Ectodermal cell (in vitro differentiated cells): Measurements from ENCODE around the gene DGKD.

Source experiments
- H3K27ac ChIP-seq: 2 replicates; pipeline ENCODE4 v1.7.0; 2013; ENCODE audit warnings: mild to moderate bottlenecking, low read depth, low read length; ENCODE audit not compliant: insufficient read depth, poor library complexity, severe bottlenecking
- H3K27me3 ChIP-seq: 2 replicates; pipeline ENCODE4 v1.7.0; 2013; ENCODE audit warnings: mild to moderate bottlenecking, low read length; ENCODE audit not compliant: insufficient read depth, control insufficient read depth, poor library complexity, severe bottlenecking
- H3K36me3 ChIP-seq: one replicate; pipeline ENCODE4 v1.7.0; 2013; ENCODE audit warnings: low read length; ENCODE audit not compliant: control insufficient read depth, insufficient read depth
- H3K4me1 ChIP-seq: one replicate; pipeline ENCODE4 v1.7.0; 2013; ENCODE audit warnings: low read length; ENCODE audit not compliant: control insufficient read depth, insufficient read depth
- H3K4me3 ChIP-seq: 2 replicates; pipeline ENCODE4 v1.7.0; 2013; ENCODE audit warnings: low read depth, low read length, control low read depth; ENCODE audit not compliant: insufficient read depth
- H3K9me3 ChIP-seq: 2 replicates; pipeline ENCODE4 v1.7.0; 2013; ENCODE audit warnings: mild to moderate bottlenecking, low read length, moderate library complexity; ENCODE audit not compliant: control insufficient read depth
- WGBS, 2 experiments: methylation state at CpG; one replicate each; pipeline ENCODE4 v1.1.7; 2013; ENCODE audit warnings: missing lambda C conversion rate in 2 of 2; 5-methylcytosine and 5-hydroxymethylcytosine counted together

Gene DGKD

DNA sequence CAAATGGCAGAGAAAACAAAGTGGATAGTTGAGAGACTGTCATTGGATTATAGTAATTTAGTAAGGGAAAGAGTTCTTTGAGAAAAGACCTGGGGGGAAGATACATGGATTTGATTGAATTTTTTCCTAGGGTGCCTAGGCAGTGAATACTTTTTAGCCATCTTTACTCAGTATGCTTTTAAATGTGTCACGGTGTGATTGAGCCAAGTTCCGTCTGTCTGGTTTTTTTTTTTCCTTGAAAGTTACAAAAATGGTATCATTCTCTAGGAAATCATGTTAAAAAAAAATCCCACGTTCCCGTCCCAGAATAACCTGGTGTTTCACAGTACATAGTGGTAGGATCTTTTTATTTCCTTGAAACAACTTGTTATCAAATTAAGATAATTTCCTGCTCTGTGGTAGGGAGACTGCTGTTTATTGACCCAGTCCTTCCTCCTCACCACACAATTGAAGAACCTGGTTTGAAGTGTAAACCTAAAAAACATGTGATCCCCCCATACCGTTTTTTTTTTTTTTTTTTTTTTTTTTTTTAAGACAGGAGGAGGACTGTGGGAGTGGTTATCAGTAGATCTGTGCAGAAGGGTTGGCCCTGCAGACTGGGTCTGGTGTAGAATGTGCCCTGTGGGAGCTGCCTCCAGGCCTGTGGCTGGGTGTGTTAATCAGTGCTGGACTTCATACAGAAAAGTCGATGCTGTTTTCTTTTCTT lies 55.1 kb downstream of the DGKD start:
- no peak overlapping the region for H3K27ac ChIP-seq
- no peaks in the 10 kb centered on the region for H3K27me3 ChIP-seq
- H3K9me3 ChIP-seq = no peaks in the 10 kb centered on the region
- no peaks in the 10 kb centered on the region for H3K4me1 ChIP-seq
- 93 to 96% methylated on average over 3 to 6 of the region's 6 CpGs for WGBS, 2 experiments
- no peaks in the 10 kb centered on the region for H3K36me3 ChIP-seq
- H3K4me3 ChIP-seq = no peak overlapping the region

DNA sequence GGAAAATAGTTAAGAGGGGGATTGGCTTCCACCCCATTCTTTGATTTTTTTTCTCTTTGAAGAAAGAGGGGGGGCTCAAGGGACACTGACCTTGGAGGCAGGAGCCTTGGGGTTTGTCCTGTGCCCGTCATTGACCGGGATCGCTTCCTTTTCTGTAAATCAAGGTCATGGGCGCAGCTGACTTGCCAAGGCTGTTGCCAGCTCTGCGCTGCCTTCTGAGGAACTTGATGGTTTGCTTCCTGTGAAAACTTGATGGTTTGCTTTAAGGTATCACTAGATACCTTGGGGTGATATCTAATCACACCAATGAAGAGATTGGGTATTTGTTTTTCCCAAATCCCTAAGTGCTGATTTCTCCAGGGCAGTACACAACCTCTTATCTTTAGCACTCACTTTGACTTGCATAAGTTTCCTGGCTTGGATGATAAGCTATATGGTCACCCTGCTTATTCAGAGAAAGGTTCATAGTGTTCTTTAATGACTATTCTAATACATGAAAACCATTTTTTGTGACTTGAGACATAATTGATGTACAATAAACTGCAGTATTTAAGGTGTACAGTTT lies 56.0 kb downstream of the DGKD start:
- Histone ChIP-seq H3K4me1 (no peaks in the 10 kb centered on the region), H3K36me3 (no peaks in the 10 kb centered on the region), H3K27me3 (no peaks in the 10 kb centered on the region), H3K27ac (no peak overlapping the region), H3K4me3 (no peak overlapping the region), H3K9me3 (no peaks in the 10 kb centered on the region)
- 97 to 98% methylated on average over 5 of the region's 5 CpGs for WGBS, 2 experiments

GRCh38 chr2:233411162-233411561 lies 56.9 kb downstream of the DGKD start:
- Histone ChIP-seq H3K27ac (no peak overlapping the region), H3K4me3 (no peak overlapping the region), H3K27me3 (no peaks in the 10 kb centered on the region), H3K4me1 (no peaks in the 10 kb centered on the region), H3K36me3 (no peaks in the 10 kb centered on the region), H3K9me3 (no peaks in the 10 kb centered on the region)
- 100% methylated on average over 1 of the region's 1 CpG for WGBS, 2 experiments

GRCh38 chr2:233412405-233412804 lies 58.1 kb downstream of the DGKD start:
- Histone ChIP-seq H3K36me3 (no peaks in the 10 kb centered on the region), H3K9me3 (no peaks in the 10 kb centered on the region), H3K27ac (no peak overlapping the region), H3K4me3 (no peak overlapping the region), H3K4me1 (no peaks in the 10 kb centered on the region), H3K27me3 (no peaks in the 10 kb centered on the region)
- WGBS, 2 experiments = 95 to 96% methylated on average over 3 of the region's 3 CpGs

GRCh38 chr2:233413046-233413445 lies 58.8 kb downstream of the DGKD start:
- H3K9me3 ChIP-seq = no peaks in the 10 kb centered on the region
- H3K27ac ChIP-seq = no peak overlapping the region
- WGBS, 2 experiments = 93 to 97% methylated on average over 4 of the region's 4 CpGs
- H3K36me3 ChIP-seq = no peaks in the 10 kb centered on the region
- H3K27me3 ChIP-seq = no peaks in the 10 kb centered on the region
- H3K4me3 ChIP-seq = no peak overlapping the region
- no peaks in the 10 kb centered on the region for H3K4me1 ChIP-seq

DNA sequence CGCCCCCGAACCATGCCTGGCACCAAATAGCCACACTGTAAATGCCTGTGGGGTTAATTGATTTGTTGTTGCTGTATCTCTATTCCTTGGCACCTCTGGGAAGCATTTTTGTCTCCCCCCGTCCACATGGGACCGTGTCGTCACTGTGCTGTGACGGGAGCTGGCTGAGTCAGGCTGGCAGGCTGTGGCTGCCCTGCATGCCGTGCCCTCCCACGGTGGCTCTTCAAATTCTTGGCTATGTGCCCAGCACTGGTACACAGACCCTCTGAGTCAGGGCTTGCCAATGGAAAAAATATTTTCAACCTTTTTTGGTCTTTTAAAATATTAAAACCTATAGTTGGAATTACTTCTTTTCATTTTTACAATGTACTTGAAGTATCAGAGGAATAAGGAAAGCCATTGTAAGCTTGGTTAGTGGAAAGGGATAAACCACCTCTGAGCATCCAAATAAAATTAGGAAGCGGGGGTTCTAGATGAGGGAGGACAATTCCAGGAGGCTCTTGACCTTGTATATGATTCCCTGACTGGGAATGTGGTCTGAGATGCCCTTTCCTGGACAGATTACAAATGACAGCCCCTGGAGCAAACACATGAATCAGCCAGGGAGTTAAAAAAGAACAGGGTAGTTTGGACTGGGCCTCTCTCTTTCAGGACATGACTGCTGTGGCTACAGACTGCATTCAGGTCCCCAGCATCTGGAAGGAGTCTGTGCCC lies 59.4 kb downstream of the DGKD start:
- Histone ChIP-seq H3K9me3 (no peaks in the 10 kb centered on the region), H3K27ac (no peak overlapping the region), H3K4me3 (no peak overlapping the region), H3K27me3 (no peaks in the 10 kb centered on the region), H3K36me3 (no peaks in the 10 kb centered on the region), H3K4me1 (no peaks in the 10 kb centered on the region)
- WGBS, 2 experiments = 96 to 98% methylated on average over 9 of the region's 9 CpGs

DNA sequence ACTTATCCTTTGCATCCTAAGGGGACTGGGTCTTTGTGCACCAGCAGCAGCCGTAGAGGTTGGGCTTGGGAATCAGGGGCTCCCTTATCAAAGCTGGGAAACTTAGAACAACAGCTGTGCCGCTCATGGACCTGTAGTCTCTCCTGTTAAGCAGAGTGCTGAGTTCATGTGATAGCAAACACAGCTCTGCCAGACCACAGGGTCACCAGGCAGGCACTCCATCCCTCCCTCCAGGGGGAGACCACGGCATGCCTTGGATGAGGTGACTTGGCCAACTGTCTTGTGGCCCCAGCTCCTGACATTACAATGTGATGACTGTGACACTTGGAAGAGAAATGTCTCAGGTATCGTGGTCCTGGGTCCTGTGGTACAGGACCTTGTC lies 60.0 kb downstream of the DGKD start:
- 91 to 92% methylated on average over 4 of the region's 4 CpGs for WGBS, 2 experiments
- Histone ChIP-seq H3K4me1 (no peaks in the 10 kb centered on the region), H3K27ac (no peak overlapping the region), H3K9me3 (no peaks in the 10 kb centered on the region), H3K36me3 (no peaks in the 10 kb centered on the region), H3K4me3 (no peak overlapping the region), H3K27me3 (no peaks in the 10 kb centered on the region)

DNA sequence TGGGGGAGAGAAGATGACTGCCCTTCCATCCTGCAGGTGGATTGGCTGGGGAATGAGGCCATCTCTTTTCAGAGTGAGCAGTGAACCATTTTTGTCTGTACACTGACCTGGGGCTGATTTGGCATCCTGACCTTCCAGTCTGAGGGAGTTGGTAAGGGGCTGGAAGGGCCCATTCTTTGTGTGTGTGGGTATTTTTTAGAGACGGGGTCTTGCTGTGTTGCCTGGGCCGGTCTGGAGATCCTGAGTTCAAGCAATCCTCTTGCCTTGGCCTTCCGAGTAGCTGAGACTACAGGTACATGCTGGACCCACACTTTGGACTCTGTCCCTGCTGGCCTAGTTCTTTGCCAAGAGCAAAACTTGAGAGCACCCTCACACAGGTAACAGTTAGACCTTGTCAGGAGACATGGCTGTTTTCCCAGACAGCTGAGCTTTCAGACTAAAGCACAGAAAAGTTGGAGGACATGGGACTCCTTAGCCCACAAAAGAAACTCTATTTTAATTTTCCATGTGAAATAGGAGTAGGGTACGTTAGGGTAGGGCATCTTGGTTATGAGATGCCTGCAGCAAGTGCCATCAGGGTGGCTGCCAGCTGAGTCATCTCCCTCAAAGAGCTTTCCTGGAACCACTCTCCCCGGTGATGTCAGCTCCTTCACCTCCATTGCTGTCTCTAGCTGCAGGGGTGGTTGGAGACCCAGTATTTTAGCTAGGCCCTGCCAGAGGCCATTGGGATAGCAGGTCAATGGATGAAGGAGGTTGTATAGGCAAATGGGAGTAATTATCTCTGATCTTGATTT lies 60.7 kb downstream of the DGKD start:
- Histone ChIP-seq H3K27me3 (no peaks in the 10 kb centered on the region), H3K4me3 (no peak overlapping the region), H3K4me1 (peaks cover 4% of the 10 kb centered on the region), H3K9me3 (no peaks in the 10 kb centered on the region), H3K36me3 (no peaks in the 10 kb centered on the region), H3K27ac (no peak overlapping the region)
- 95 to 99% methylated on average over 5 of the region's 5 CpGs for WGBS, 2 experiments

- no peaks in the 10 kb centered on the region for H3K9me3 ChIP-seq
- H3K27ac ChIP-seq = no peak overlapping the region
- no peaks in the 10 kb centered on the region for H3K27me3 ChIP-seq
- H3K36me3 ChIP-seq = no peaks in the 10 kb centered on the region
- 92 to 100% methylated on average over 3 of the region's 3 CpGs for WGBS, 2 experiments
- no peak overlapping the region for H3K4me3 ChIP-seq
- peaks cover 9% of the 10 kb centered on the region for H3K4me1 ChIP-seq
Observed at GRCh38 chr2:233416199-233416598, 61.9 kb downstream of the DGKD start.

GRCh38 chr2:233416706-233417105 lies 62.4 kb downstream of the DGKD start:
- H3K4me3 ChIP-seq = no peak overlapping the region
- no peak overlapping the region for H3K27ac ChIP-seq
- peaks cover 9% of the 10 kb centered on the region for H3K4me1 ChIP-seq
- 85% methylated on average over 6 of the region's 6 CpGs for WGBS, 2 experiments
- H3K27me3 ChIP-seq = no peaks in the 10 kb centered on the region
- no peaks in the 10 kb centered on the region for H3K36me3 ChIP-seq
- H3K9me3 ChIP-seq = no peaks in the 10 kb centered on the region
